HL-60 (cell line): ENCODE measurements around the gene BROX.

ENCODE experiments used
- TF ChIP-seq, protein P1 (sequence below): IDR thresholded peaks from one replicate; pipeline ENCODE4 v1.5.1; 2011; ENCODE audit warnings: low read length, control low read depth, inconsistent platforms; ENCODE audit not compliant: insufficient read depth
- TF ChIP-seq, protein P2 (sequence below): IDR thresholded peaks from 2 replicates; pipeline ENCODE4 v1.6.1; 2012; ENCODE audit warnings: low read depth; ENCODE audit not compliant: insufficient replicate concordance

DNA sequence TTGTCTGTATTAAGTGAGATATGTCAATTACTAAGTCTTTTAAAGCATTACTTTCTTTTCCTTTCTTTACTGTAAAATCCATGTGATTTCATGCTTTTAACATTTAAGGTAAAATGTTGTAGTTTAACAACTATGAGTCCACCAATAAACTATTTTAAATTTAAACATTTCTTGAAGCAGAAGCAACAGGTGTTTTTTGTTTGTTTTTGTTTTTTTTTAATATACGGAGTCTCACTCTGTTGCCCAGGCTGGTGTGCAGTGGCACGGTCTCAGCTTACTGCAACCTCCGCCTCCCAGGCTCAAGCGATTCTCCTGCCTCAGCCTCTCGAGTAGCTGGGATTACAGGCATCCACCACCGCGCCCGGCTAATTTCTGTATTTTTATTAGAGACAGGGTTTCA, 15.6 kb upstream of the BROX start:
- TF ChIP-seq, protein P1, sequence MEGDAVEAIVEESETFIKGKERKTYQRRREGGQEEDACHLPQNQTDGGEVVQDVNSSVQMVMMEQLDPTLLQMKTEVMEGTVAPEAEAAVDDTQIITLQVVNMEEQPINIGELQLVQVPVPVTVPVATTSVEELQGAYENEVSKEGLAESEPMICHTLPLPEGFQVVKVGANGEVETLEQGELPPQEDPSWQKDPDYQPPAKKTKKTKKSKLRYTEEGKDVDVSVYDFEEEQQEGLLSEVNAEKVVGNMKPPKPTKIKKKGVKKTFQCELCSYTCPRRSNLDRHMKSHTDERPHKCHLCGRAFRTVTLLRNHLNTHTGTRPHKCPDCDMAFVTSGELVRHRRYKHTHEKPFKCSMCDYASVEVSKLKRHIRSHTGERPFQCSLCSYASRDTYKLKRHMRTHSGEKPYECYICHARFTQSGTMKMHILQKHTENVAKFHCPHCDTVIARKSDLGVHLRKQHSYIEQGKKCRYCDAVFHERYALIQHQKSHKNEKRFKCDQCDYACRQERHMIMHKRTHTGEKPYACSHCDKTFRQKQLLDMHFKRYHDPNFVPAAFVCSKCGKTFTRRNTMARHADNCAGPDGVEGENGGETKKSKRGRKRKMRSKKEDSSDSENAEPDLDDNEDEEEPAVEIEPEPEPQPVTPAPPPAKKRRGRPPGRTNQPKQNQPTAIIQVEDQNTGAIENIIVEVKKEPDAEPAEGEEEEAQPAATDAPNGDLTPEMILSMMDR, result no peak
- TF ChIP-seq, protein P2, sequence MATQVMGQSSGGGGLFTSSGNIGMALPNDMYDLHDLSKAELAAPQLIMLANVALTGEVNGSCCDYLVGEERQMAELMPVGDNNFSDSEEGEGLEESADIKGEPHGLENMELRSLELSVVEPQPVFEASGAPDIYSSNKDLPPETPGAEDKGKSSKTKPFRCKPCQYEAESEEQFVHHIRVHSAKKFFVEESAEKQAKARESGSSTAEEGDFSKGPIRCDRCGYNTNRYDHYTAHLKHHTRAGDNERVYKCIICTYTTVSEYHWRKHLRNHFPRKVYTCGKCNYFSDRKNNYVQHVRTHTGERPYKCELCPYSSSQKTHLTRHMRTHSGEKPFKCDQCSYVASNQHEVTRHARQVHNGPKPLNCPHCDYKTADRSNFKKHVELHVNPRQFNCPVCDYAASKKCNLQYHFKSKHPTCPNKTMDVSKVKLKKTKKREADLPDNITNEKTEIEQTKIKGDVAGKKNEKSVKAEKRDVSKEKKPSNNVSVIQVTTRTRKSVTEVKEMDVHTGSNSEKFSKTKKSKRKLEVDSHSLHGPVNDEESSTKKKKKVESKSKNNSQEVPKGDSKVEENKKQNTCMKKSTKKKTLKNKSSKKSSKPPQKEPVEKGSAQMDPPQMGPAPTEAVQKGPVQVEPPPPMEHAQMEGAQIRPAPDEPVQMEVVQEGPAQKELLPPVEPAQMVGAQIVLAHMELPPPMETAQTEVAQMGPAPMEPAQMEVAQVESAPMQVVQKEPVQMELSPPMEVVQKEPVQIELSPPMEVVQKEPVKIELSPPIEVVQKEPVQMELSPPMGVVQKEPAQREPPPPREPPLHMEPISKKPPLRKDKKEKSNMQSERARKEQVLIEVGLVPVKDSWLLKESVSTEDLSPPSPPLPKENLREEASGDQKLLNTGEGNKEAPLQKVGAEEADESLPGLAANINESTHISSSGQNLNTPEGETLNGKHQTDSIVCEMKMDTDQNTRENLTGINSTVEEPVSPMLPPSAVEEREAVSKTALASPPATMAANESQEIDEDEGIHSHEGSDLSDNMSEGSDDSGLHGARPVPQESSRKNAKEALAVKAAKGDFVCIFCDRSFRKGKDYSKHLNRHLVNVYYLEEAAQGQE, result no peak
